Endothelial cell of umbilical vein (primary cell): ENCODE measurements around the gene LCP1. TPM values are rescaled to one million over a fixed set of nuclear protein-coding genes. Genes with fewer than 3 reads are reported as not detected.

Experiments used
- BruUV-seq: library from RNA; stranded (reverse); fragments of 400-500 nt; replicated peaks from 2 replicates; lab custom pipeline; 2021; lab: Mats Ljungman, UMichigan
- CTCF ChIA-PET: fragments of 300-600, 350-600 bp; sonication (Branson Sonifier 250); formaldehyde crosslinking; loops from one replicate; lab custom pipeline; 2021; ENCODE audit warnings: antibody characterized with exemption, inconsistent platforms; lab: Charles Lee
- POLR2A ChIA-PET: fragments of 300-600, 350-600 bp; sonication (Branson Sonifier 250); formaldehyde crosslinking; loops from one replicate; lab custom pipeline; 2021; ENCODE audit warnings: antibody characterized with exemption, inconsistent platforms; lab: Charles Lee
- DNase-seq: peaks from one replicate; pipeline ENCODE4 v3.0.0-alpha.2; 2011; ENCODE audit warnings: low read depth, low spot score
- FAIRE-seq: peaks from 2 replicates; lab custom pipeline; 2011; peaks lifted over from hg19 to GRCh38; lab: Jason Lieb, UNC
- H2AFZ ChIP-seq: 2 replicates; pipeline ENCODE4 v1.6.0; 2012; ENCODE audit warnings: low read depth, low read length, control low read depth, inconsistent platforms
- H3K27ac ChIP-seq: 2 replicates; pipeline ENCODE4 v1.5.1; 2011; ENCODE audit warnings: low read depth, mild to moderate bottlenecking, control low read depth, low read length, moderate library complexity; ENCODE audit not compliant: insufficient read depth
- H3K27me3 ChIP-seq, 2 experiments: 2 replicates each; pipeline versions ENCODE4 v1.6.0 to v1.6.1; 2011; ENCODE audit warnings: low read length in 2 of 2, mixed read lengths in 1 of 2; ENCODE audit not compliant: control insufficient read depth in 2 of 2, insufficient read depth in 2 of 2
- H3K36me3 ChIP-seq, 2 experiments: 2 replicates in 1 of 2; 3 replicates in 1 of 2; pipeline ENCODE4 v1.5.1; 2011; ENCODE audit warnings: low read length in 2 of 2, mild to moderate bottlenecking in 1 of 2, moderate library complexity in 1 of 2; ENCODE audit not compliant: control insufficient read depth in 2 of 2, insufficient read depth in 2 of 2; ENCODE audit errors: extremely low read depth in 1 of 2
- H3K4me1 ChIP-seq: 3 replicates; pipeline ENCODE4 v1.5.1; 2011; ENCODE audit warnings: mild to moderate bottlenecking, low read length; ENCODE audit not compliant: control insufficient read depth, insufficient read depth; ENCODE audit errors: extremely low read depth
- H3K4me2 ChIP-seq: 2 replicates; pipeline ENCODE4 v1.6.1; 2011; ENCODE audit warnings: low read length, control low read depth, mixed read lengths; ENCODE audit not compliant: insufficient read depth
- H3K4me3 ChIP-seq, 3 experiments: fragments of 200-600 bp in 1 of 3; sonication (generic), shearing (Covaris generic) in 1 of 3; replicated peaks in 1 of 3; 2 replicates each; pipeline ENCODE4 v1.5.1; 2011 to 2016; ENCODE audit warnings: control low read depth in 3 of 3, low read length in 3 of 3, mild to moderate bottlenecking in 2 of 3, inconsistent platforms in 1 of 3, low read depth in 1 of 3, moderate library complexity in 1 of 3; ENCODE audit not compliant: insufficient read depth in 1 of 3
- H3K79me2 ChIP-seq: 2 replicates; pipeline ENCODE4 v1.6.0; 2012; ENCODE audit warnings: low read length, inconsistent platforms; ENCODE audit not compliant: control insufficient read depth, insufficient read depth
- H3K9ac ChIP-seq: replicated peaks from 2 replicates; pipeline ENCODE3; 2011; ENCODE audit warnings: low read length, control low read depth; ENCODE audit not compliant: insufficient read depth; ENCODE audit errors: extremely low read depth
- H3K9me1 ChIP-seq: replicated peaks from 3 replicates; pipeline ENCODE4 v1.6.0; 2011; ENCODE audit warnings: mild to moderate bottlenecking, low read length; ENCODE audit not compliant: control insufficient read depth, insufficient read depth; ENCODE audit errors: extremely low read depth
- H3K9me3 ChIP-seq: replicated peaks from 2 replicates; pipeline ENCODE4 v1.5.1; 2012; ENCODE audit warnings: low read length, inconsistent platforms; ENCODE audit not compliant: control insufficient read depth, insufficient read depth
- H4K20me1 ChIP-seq: replicated peaks from 2 replicates; pipeline ENCODE3; 2011; ENCODE audit warnings: mild to moderate bottlenecking, low read length; ENCODE audit not compliant: control insufficient read depth, insufficient read depth; ENCODE audit errors: extremely low read depth
- CTCF ChIP-seq, 2 donors: IDR thresholded peaks; 1 replicate in 1 of 2; 2 replicates in 1 of 2; pipeline ENCODE4 v1.5.1; 2011; ENCODE audit warnings: low read length in 2 of 2, mild to moderate bottlenecking in 2 of 2, moderate library complexity in 2 of 2, control low read depth in 1 of 2, inconsistent platforms in 1 of 2, low read depth in 1 of 2; ENCODE audit not compliant: insufficient read depth in 1 of 2; ENCODE audit errors: extremely low read depth in 1 of 2
- EZH2 ChIP-seq: IDR thresholded peaks from 2 replicates; pipeline ENCODE4 v1.6.1; 2012; ENCODE audit warnings: borderline replicate concordance, low read depth, mild to moderate bottlenecking, moderate library complexity, low read length, inconsistent platforms; ENCODE audit not compliant: severe bottlenecking
- FOS ChIP-seq: IDR thresholded peaks from 2 replicates; pipeline ENCODE4 v1.6.1; 2011; ENCODE audit warnings: mild to moderate bottlenecking, low read length, moderate library complexity, borderline replicate concordance; ENCODE audit not compliant: insufficient read depth
- GATA2 ChIP-seq: IDR thresholded peaks from 2 replicates; pipeline ENCODE4 v1.7.0; 2011; ENCODE audit warnings: low read depth, mild to moderate bottlenecking, moderate library complexity, mixed read lengths, low read length; ENCODE audit not compliant: insufficient read length, insufficient read depth
- JUN ChIP-seq: IDR thresholded peaks from 2 replicates; pipeline ENCODE4 v1.6.1; 2011; ENCODE audit warnings: borderline replicate concordance, low read depth; ENCODE audit not compliant: insufficient read length, insufficient read depth
- MAX ChIP-seq: IDR thresholded peaks from 2 replicates; pipeline ENCODE4 v1.6.1; 2011; ENCODE audit not compliant: insufficient read depth, insufficient read length
- MYC ChIP-seq: IDR thresholded peaks from one replicate; pipeline ENCODE4 v1.6.1; 2011; ENCODE audit warnings: mild to moderate bottlenecking, low read depth, low read length
- POLR2A ChIP-seq: IDR thresholded peaks from 2 replicates; pipeline ENCODE4 v1.6.1; 2012; ENCODE audit warnings: low read depth, mild to moderate bottlenecking, control low read depth, low read length
- POLR2AphosphoS5 ChIP-seq: IDR thresholded peaks from 2 replicates; pipeline ENCODE4 v1.6.1; 2012; ENCODE audit warnings: low read depth, mild to moderate bottlenecking, control low read depth, low read length, moderate library complexity; ENCODE audit not compliant: insufficient read depth
- dilution Hi-C: fragments of 300-500 bp; cut with MboI; formaldehyde crosslinking; loops from one replicate; pipeline ENCODE4 v1.15.0; 2019; ENCODE audit warnings: low sequenced_read_pairs; ENCODE audit not compliant: extremely low pct_ligation_motif_present
- intact Hi-C: fragments of 100-400 bp; cut with micrococcal nuclease; formaldehyde crosslinking; loops from one replicate; pipeline ENCODE4 v1.10.0; 2022
- polyA plus RNA-seq, 4 experiments: library from polyadenylated mRNA; depleted of rRNA in 3 of 4; stranded (reverse) in 3 of 4; unstranded in 1 of 4; fragments of >200 nt; gene quantifications; 2 replicates each; pipeline versions ENCODE4 v1.2.1 to v1.2.3, GENCODE V29; 2011 to 2012; ENCODE audit warnings: missing spikeins in 1 of 4
- total RNA-seq: library from RNA; stranded (reverse); gene quantifications from 2 replicates; pipeline ENCODE4 v1.2.3, GENCODE V29; 2021

Gene LCP1
- total and polyA plus RNA-seq, 2 donors (not counting 3 experiments of a cell fraction or from before 2014, with no cell fraction given): 0.18 to 0.38 TPM

GRCh38 chr13:46210362-46211083, 28.5 kb upstream of the LCP1 start:
- H3K4me3 ChIP-seq: no peak overlapping the region
- FAIRE-seq: no peak
- no peaks in the 10 kb centered on the region for H3K9me1 ChIP-seq
- no peak overlapping the region for H3K27ac ChIP-seq
- intact Hi-C loops (no loop called here), dilution Hi-C loops (no loop called here)
- ChIA-PET CTCF (interaction anchor here (1.5 kb wide), 1 partner anchor 79 kb away, joined by 5 read pairs; no protein-coding TSS in a partner anchor), POLR2A (no interaction called here)
- H3K27me3 ChIP-seq: peaks cover 12 to 35% of the 10 kb centered on the region in 2 experiments
- BruUV-seq: no TSS peak
- H3K79me2 ChIP-seq: no peaks in the 10 kb centered on the region
- TF ChIP-seq EZH2: no peak
- no peak for TF ChIP-seq POLR2A
- no peak for TF ChIP-seq GATA2
- TF ChIP-seq CTCF (IDR thresholded peaks at IDR 0.05; ENCODE audit: extremely low read depth in 1 of 2, insufficient read depth in 1 of 2, low read depth in 1 of 2, low read length in 2 of 2): no peak
- no peak for TF ChIP-seq FOS
- TF ChIP-seq MAX: no peak
- TF ChIP-seq MYC: no peak
- no peak for TF ChIP-seq JUN
- TF ChIP-seq POLR2AphosphoS5: no peak
- peaks cover 9% of the 10 kb centered on the region for H3K4me1 ChIP-seq
- no peaks in the 10 kb centered on the region for H4K20me1 ChIP-seq
- no peaks in the 10 kb centered on the region for H3K36me3 ChIP-seq
- no peak overlapping the region for H2AFZ ChIP-seq
- no peaks in the 10 kb centered on the region for H3K9me3 ChIP-seq
- no peak overlapping the region for H3K9ac ChIP-seq
- no peak for DNase-seq
- H3K4me2 ChIP-seq: peak overlapping the region; percentile 89
